Cortex of kidney (tissue), 1 donor: ENCODE measurements around the gene TADA1.
"Not testable (repeated sequence)": the region's sequence is repeated elsewhere in the genome, so short reads cannot be mapped to it uniquely, and the experiment has no call there.

ENCODE experiments used
- DNase-seq: peaks from one replicate; lab custom pipeline; 2025; lab: John Stamatoyannopoulos, UW

The TADA1 gene

DNA sequence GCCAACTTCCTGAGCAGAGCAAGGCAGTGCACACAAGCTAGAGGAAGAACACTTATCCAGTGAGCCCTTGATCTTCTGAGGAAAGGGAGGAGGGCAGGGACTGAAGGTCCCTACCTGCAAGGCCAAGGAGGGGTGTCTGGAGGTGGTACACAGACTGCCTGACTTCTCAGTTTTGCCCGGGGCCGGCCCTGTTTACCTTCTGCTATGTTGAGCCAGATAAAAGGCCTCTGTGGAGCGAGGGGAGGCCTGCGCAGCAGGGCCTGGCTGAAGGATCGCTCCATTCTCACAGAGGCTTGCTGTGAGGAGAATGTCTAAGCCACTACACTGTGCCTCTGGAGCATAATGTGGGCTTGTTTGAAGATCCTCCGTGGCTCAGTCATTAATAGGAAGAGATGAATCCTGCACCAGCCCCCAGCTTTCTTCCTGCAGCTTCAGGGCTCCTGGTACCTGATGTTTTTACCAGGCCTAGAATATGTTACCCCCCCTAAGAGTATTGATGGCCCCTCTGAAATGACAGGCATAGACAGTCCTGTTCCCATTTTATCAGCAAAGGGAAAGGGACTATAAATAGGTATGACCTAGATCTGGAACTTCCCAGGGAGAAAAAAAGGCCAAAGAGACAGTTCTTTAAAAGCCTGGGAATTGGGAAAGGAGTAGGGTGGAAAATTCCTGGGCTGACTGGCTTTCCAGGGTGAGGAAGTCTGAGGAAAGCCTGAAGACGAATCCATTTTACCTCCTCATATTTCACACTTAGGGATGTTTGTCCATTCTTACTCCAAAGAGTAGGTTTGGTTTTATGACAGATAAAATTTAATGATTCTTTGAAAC, 32.1 kb downstream of the TADA1 start:
- no peak for DNase-seq

DNA sequence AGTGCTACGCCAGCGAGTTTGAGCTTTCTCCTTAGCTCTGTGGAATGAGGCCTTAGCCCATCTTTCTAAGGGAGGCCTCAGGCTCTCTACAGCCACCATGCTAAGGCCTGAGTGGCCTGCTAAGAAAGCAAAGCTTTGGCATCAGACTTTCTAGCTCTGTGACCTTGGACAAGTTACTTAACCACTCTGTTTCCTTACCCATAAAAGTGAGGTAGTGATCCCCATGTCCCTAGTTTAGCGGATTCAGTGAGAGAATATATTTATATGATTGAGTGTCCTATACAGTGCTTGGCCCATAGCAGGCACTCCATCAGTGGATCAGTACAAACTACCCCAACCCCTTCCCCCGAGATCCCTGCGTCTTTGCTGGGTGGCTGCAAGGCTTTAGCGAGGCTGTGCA, 32.7 kb downstream of the TADA1 start:
- no peak for DNase-seq

DNA sequence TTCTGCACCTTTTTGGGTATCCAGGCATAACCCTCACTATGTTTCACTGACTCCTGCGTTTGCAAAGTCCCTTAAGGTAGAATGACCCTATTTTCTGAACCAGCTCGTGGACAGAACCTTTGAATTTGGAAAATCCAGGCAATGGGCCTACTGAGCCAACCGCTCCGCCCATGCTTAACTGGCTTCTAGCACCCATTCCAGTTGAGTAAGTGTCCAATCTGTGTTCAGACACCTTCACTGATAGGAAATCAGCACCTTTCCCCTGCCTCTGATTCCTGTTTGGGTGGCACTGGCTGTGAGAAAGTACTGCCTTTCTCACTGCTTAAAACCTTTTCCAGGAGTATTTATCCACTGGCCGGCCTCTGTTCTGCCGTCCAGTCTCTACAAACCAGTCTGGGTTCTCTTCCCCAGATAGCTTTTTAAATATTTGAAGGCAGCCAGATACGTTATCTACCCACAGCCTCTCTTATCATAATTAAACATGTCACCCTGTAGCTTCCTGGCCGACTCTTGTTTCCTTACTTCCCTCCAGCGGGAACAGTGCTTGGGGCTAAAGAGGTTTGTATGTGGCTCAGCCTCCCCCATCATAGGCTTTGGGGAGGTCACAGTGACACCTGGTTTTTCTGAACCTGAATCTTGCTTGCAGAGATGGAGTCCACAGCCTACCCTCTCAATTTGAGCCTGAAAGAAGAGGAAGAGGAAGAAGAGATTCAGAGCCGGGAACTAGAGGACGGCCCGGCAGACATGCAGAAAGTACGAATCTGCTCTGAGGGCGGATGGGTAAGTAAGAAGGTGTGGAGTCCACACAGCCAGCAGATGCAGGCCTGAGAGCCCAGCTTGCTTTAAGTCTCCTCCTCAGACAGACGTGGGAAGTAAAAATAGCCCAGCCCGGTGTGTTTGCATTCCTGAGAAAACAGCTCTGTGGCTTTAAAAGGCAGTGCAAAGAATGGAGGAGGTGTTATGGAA, 35.5 kb downstream of the TADA1 start:
- DNase-seq = no peak

DNA sequence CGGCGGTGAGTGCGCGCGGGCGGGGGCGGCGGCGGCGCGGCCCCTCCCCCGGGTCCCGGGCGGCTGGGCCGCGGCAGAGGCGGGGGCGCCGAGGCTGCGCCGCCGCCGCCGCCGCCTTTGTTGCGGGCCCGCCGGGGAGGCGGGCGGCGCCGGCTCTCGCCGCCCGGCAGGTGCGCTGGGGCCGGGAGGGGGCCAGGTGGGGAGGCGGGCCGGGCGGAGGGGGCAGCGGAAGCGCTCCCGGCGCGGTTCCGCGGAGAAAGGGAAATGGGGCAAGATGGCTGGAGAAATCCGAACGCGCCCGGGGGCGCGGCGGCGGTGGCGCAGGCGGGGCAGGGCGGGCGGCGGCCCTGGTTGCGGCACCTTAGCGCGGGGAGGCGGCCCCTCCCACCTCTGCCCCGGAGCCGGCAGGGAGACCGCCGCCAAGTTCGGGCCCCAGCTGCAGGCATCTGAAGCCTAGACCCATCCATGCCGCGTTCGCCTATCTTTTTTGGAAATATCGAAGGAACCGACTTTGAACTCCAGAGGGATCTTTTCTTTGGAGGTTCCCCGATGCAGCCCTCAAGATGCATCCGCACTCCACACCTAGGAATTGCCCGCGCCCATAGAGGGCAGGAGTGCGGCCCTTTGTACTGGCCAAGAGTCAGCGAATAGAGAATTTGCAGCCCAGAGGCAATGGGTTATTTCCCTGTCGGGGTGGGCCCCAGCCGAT, 36.3 kb downstream of the TADA1 start:
- DNase-seq = no peak

DNA sequence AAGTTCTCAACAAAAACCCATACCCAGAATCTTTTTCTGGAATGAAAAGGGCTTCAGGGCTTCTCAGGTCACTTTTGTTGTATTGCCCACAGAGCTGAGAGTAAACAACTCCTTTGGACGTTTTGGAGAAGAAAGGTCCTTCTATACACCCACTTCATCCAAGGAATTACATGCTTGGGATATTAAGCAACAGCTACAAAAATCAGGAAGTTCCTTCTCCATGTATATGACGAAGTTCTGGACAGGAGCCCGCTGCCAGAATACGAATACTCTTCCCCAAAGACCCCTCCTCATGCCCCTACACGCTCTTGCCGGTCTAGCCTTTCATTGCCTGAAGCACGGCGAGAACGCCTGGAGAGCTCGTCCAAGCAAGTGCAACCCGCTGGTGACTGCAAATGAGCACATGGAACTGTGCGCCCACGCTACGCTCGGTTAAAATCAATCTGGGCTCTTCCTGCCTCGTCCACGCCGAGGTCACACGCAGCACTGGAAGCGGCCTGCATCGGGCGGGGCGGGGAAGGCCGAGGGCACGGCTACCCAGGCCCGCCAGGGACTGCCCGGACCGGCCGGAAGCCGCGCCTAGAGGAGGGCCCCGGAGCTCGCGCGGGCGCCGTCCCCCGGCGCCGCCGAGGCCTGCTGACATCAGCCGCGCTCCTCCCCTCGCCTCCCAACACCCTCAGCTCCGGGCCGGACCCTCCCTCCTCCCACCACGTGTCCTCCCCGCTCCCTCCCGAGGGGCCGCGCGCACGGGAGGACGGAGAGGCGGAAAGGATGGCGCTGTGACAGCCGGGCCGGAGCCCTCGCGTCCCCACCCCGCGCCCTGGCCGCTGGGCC, 37.1 kb downstream of the TADA1 start, which contains the start of gene POGK:
Gene POGK (plus strand): TSS at position 710 of the 834 bp plus-strand sequence. CDS start 1,482 bp downstream, outside the sequence.
- DNase-seq = peak; percentile 66

DNA sequence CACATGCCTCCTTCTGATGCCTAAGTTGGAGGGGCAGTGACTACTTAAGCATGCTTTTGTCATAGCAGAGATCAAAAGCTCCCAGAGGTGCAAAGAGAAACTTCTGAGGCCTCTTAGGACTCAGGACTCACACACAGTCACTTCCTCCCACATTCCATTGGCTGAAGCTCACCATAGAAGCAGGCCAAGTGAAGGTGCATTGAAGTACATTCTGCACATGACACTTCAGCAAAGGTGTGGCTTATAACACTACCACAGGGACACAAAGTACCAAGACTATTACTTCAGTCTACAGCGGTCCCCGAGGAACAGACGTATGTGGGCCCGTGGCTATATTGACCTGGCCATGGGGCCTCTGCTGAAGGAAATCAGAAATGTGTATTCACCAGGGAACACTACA, 39.3 kb downstream of the TADA1 start:
- no peak for DNase-seq

DNA sequence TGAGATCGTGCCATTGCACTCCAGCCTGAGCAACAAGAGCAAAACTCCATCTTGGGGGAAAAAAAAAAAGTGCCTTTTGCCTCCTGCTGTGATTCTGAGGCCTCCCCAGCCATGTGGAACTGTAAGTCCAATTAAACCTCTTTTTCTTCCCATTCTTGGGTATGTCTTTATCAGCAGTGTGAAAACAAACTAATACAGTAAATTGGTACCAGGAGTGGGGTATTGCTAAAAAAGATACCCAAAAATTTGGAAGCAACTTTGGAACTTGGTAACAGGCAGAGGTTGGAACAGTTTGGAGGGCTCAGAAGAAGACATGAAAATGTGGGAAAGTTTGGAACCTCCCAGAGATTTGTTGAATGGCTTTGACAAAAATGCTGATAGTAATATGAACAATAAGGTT, 46.3 kb downstream of the TADA1 start:
- DNase-seq = not testable (repeated sequence)

DNA sequence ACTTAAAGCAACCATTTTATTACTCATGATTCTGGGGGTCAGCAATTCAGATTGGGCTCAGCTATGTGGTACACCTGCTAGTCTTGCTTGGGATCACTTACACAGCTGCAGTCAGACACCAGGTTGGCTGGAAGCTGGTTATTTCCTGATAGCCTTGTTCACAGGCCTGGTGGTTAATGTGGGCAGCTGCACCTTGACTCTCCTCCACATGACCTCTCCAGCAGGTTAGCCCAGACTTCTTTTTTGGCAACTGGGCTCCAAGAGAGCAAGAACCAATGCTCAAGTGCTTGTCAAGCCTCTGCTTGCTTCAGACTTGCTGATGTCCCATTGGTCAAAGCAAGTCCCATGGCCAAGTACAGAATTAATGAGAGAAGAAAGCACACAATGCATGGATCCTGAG, 48.6 kb downstream of the TADA1 start:
- DNase-seq = no peak

DNA sequence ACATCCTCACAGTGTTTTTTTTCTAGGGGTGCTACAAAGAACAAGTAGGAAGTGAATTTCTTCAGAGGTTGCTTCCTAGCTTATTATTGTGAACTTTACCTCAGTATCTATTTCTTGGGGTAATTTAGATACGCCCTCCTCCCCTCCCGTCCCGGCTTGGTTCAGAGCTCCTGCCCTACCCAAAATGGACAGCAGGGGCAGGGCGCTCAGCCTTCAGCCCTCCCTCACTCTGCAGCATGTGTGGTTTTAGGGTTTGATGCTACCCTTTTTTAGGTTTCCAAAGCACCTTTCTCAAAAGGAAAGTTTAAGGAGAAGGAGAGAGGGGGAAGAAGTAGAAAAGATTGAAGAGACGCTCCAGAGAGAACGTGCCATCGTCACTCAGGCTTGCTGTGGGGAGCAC, 53.7 kb downstream of the TADA1 start:
- DNase-seq = no peak

DNA sequence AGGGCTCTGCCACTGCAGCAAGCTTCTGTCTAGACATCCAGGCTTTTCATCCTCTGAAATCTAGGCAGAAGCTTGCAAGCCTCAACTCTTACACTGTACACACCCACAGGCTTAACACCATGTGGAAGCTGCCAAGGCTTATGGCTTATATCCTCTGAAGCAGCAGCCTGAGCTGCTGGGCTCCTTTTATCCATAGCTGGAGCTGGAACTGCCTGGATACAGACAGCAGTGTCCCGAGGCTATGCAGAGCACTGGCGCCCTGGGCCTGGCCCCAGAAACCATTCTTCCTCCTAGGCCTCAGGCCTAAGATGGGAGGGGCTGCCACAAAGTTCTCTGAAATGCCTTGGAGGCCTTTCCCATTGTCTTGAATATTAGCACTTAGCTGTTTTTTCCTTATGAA, 56.1 kb downstream of the TADA1 start:
- DNase-seq = no peak

DNA sequence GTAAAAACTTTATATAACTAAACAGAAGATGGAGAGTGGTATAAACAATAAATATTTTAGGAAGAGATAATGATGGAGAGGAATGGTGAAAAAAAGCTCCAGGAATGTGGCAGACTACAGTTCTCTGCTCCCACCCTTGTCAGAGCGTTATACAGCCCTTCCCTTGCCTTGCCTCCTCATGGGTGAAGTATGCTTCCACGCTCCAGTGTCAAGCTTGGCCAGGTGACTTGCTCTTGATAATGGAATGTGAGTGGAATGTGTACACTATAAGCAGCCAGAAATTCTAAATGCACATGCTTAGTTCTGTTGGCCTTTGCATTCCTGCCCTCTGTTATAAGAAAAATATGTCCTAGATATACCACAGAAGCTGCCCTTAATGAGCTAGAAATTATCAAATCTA, 61.5 kb downstream of the TADA1 start:
- no peak for DNase-seq

DNA sequence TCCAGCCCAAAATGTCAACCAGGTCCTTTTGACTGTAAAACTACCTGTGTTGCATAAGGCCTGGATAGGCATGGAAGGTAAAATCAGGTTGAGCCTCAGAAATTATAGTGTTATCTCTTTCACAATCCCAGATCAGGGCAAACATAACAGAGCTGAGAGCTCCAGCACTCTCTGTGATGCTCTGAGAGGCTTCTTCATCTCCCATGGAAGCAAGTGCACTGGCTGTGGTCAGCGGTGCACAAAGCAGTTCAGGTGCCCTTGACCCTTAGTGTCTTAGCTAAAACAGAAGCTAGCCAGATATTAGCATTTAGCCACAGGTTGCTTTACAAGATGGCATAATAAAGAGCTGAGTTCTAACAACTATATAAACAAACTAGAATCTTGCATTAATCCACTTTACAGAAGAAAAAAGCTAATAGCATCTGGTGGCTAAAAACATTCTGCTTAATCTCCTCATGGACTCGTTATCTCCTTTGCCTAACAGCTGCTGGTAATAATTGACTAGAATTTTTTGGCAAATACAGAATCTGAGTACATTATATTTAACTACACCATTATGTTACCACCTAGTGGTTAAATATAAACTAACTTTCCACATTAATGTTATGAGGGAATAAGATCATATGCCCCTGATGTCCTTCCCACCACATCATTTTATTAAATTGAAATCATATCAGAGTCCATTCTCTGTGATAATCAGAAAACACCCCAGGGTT, 62.4 kb downstream of the TADA1 start:
- DNase-seq = no peak

DNA sequence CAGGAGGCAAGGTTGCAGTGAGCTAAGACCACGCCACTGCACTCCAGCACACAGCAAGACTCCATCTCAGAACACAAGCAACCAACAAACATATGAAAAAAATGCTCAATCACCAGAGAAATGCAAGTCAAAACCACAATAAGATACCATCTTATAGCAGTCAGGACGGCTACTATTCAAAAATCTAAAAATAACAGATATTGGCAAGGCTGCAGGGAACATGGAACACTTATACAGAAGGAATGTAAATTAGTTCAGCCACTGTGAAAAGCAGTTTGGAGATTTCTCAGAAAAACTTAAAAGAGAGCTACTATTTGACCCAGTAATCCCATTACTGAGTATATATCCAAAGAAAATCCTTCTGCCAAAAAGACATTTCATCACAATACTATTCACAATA, 64.4 kb downstream of the TADA1 start:
- DNase-seq = no peak

DNA sequence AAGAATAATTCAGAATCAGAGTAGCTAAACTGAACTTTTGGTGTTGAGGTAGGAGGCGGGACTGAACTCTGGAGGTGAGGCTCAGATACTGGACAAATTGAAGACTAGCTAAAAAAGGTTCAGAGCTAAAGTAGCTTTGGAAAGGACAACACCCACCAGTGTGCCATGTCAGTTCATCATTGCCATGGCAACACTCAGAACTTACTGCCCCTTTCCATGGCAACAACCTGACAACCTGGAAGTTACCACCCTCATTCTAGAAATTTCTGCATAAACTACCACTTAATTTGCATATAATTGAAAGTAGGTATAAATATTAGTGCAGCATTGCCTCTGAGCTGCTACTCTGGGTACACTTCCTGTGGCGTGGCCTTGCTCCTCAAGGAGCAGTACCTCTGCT, 67.1 kb downstream of the TADA1 start:
- no peak for DNase-seq
